A204.1 (cell line): ENCODE measurements around the gene HOXD13.

Experiments
- FAIRE-seq: peaks from 2 replicates; lab custom pipeline; 2012; peaks lifted over from hg19 to GRCh38; lab: Jason Lieb, UNC

The HOXD13 gene

GRCh38 chr2:176095421-176095820, 2.9 kb downstream of the HOXD13 start:
- no peak for FAIRE-seq

- no peak for FAIRE-seq
Observed at GRCh38 chr2:176096243-176096985, 3.9 kb downstream of the HOXD13 start.

DNA sequence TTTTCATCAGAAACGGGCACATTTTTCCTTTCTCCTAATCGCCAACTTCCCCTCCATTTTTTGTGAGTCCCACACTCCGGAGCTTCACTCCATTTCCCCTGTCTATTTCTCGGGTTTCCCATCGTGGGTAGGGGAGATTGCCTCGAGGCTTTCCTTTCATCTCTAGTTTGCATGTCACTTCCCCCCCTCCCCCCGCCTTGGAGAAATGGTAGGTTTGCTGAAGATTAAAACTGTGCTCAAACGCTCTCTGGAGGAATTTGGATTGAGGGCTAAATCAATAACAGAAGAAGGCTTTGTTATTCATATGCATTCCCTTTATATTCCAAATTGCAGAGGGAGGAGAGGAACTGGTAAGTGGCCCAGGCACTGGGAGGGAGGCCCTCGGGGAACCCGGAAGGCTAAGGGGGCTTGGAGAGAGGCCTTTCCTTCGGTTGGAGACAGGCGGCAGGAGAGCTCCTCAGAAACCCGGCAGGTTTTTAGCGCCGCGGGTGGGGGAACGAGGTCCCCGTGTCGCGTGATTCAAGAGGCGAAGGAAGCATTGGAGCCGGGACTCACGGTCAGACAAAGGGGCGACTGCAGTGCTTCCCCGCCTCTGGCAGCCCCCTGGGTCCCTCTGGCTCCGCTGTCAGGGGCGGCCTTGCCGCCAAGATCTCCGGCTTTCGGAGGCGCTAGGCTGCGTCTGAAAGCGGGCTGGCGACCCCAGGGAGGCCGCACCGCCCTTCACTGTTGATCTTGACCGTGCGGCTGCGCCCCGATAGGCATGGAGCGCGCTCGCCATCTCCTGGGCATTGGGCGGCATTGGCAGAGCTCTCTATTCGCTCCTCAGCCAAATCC, 4.7 kb downstream of the HOXD13 start:
- no peak for FAIRE-seq

DNA sequence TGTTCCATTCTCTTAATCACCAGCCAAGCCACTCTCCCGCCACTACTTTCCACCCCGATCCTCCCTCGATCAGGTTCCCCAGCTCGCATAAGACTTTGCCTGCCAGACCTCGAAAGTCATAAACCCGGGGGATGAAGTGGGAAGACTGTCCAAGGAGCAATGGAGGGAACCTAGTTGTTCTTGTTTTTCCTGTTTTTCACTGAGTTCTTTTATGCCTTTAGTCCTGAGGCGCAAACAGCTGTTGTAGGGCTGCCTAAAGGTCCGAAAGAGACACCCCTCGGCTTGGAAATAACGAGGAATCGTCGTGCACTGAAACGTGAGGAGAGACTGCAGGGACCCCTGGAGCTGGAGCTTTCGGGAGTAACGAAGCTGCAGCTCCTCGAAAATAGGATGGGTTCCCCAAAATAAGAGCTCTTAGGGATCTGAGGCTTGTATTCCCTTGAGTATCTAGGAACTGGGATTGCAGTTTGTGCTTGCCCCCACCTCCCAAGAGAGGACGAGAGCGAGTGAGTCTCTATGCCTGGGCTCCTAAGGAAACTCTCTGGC, 5.4 kb downstream of the HOXD13 start:
- no peak for FAIRE-seq

GRCh38 chr2:176098366-176099158, 6.0 kb downstream of the HOXD13 start:
- FAIRE-seq: no peak

- FAIRE-seq: no peak
Observed at GRCh38 chr2:176099159-176099727, 6.7 kb downstream of the HOXD13 start.

- FAIRE-seq: no peak
Observed at GRCh38 chr2:176099728-176100546, 7.4 kb downstream of the HOXD13 start, which contains the start of gene HOXD12. Gene HOXD12 (plus strand): TSS chr2:176099795. CDS start chr2:176099802, 7 bp downstream.

- no peak for FAIRE-seq
Observed at GRCh38 chr2:176100547-176101140, 8.1 kb downstream of the HOXD13 start.

- FAIRE-seq: no peak
Observed at GRCh38 chr2:176101216-176101830, 8.8 kb downstream of the HOXD13 start.

- FAIRE-seq: no peak
Observed at GRCh38 chr2:176101842-176102241, 9.3 kb downstream of the HOXD13 start.

GRCh38 chr2:176102309-176102866, 9.9 kb downstream of the HOXD13 start:
- no peak for FAIRE-seq

DNA sequence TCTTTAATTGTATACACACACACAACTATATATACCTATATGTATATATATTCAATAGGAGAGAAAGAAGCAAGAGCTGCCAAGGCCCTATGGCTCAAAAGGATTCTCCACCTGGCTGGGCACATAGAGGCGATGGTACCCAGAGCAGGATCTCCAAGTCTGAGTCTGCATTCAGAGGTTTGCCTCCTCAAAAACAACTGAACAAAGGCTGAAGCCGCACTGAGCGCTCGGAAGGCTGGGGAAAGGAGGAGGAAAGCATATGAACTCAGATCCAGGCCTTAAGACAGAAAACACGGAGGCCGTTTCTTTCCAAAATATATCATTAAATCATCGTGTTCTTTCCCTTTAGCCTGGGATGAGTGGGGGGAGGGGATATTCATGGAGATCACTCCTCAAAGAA, 10.7 kb downstream of the HOXD13 start:
- no peak for FAIRE-seq

- FAIRE-seq: no peak
Observed at GRCh38 chr2:176103742-176104315, 11.3 kb downstream of the HOXD13 start.

DNA sequence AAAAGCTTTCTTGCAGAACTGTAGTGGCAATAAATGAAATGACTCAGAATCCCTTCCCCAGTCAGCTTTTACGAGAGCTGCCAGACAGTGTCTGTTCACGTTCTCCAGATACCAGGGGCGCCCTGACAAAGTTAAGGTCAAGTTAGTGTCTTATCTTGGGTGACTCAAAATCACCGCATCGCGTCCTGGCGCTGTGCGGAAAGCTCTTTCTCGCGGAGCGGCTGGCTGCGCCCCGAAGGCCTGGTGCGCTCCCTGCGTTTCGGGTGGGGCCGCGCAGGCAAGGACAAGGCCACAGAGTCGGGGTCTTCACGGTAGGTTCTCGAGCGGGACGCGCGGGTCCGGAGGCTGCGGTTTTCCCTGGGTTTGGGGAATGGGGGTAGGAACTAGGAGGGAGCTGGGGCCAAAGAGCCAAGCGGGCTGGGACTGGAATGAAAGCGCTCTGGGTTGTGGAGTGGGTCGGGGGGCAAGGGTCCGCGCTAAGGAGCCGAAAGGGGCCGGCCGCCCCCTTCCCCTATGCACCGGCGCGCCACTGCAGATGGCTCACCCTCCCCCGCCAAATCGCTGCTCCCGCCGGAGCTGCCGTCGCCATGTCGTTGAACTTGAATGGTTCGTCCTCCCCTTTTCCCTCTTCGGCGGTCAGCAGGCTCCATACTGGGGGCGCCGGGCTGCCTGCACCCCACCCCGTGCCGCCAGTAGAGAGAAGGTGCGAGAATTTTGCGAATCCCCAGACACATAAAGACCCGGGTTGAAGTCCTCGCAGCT, 12.0 kb downstream of the HOXD13 start:
- no peak for FAIRE-seq

GRCh38 chr2:176105078-176105729, 12.7 kb downstream of the HOXD13 start:
- FAIRE-seq: no peak

DNA sequence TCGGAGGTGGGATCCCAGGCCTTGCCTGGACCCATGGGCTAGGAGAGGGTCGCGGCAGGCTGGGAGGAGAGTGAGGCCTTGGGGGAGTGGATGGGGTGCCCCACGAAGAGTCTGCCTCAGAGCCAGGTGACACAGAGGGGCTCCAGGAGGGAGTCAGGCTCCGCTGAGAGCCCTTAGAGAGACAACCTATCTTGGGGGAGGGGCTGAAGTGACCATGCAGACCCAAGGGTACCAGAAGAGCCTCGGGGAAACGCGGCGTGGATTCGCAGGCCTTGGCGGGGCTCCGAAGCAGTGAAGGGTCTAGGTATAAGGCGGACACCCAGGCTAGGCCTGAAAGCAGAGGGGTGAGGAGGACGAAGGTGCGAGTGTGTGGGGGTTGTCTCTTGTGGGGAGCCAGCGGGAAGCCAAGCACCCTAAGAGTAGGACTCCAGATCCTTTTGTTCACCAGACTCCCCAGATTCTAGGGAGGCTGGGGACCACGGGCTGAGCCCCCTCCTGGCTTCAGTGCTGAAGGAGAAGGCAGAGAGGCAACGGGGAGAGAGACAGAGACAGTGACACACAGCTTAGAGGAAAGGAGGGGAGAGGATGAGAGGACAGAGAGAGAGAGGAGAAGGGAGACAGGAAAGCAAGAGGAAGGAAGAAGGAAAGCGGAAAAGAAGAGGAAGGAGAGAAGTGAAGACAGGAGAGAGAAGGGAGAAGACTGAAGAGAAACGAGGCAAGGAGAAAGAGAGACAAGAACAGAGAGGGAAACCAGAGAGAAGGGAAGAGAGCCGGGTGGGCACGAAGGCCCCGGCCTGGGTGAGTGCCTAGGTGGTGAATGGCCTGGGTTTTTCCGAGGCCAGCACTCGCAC, 13.4 kb downstream of the HOXD13 start:
- no peak for FAIRE-seq
